Muscle layer of duodenum (tissue), 2 donors: ENCODE data around the gene PER2.

Experiments
- H3K27ac ChIP-seq: one replicate; pipeline ENCODE4 v1.7.0; 2013; ENCODE audit warnings: mild to moderate bottlenecking, low read length
- H3K27me3 ChIP-seq: one replicate; pipeline ENCODE4 v1.7.0; 2013; ENCODE audit warnings: low read depth, mild to moderate bottlenecking, control low read depth, low read length
- H3K36me3 ChIP-seq, 2 donors: one replicate each; pipeline ENCODE4 v1.7.0; 2013; ENCODE audit warnings: low read length in 2 of 2, control low read depth in 1 of 2, mild to moderate bottlenecking in 1 of 2; ENCODE audit not compliant: insufficient read depth in 2 of 2, control insufficient read depth in 1 of 2
- H3K4me1 ChIP-seq, 2 donors: one replicate each; pipeline ENCODE4 v1.7.0; 2013; ENCODE audit warnings: low read length in 2 of 2, mild to moderate bottlenecking in 2 of 2, control low read depth in 1 of 2, moderate library complexity in 1 of 2; ENCODE audit not compliant: insufficient read depth in 2 of 2, control insufficient read depth in 1 of 2
- H3K4me3 ChIP-seq, 2 donors: one replicate each; pipeline ENCODE4 v1.7.0; 2013; ENCODE audit warnings: low read length in 2 of 2, low read depth in 1 of 2, mild to moderate bottlenecking in 1 of 2
- H3K9me3 ChIP-seq, 2 donors: one replicate each; pipeline ENCODE4 v1.7.0; 2013; ENCODE audit warnings: low read length in 2 of 2, control low read depth in 1 of 2, mild to moderate bottlenecking in 1 of 2; ENCODE audit not compliant: control insufficient read depth in 1 of 2
- donor health status: healthy.

The PER2 gene

GRCh38 chr2:238251986-238252385 is 36.4 kb downstream of the PER2 start:
- peaks cover 70 to 90% of the 10 kb centered on the region in 2 donors for H3K36me3 ChIP-seq
- no peak overlapping the region for H3K4me3 ChIP-seq
- H3K9me3 ChIP-seq = no peaks in the 10 kb centered on the region

GRCh38 chr2:238251331-238251730 is 37.1 kb downstream of the PER2 start:
- Histone ChIP-seq H3K36me3 (peaks cover 70 to 89% of the 10 kb centered on the region in 2 donors), H3K4me1 (no peaks in the 10 kb centered on the region), H3K27ac (no peak overlapping the region), H3K4me3 (no peak overlapping the region), H3K9me3 (no peaks in the 10 kb centered on the region), H3K27me3 (no peaks in the 10 kb centered on the region)

More at GRCh38 chr2:238251986-238252385, 36.4 kb downstream of the PER2 start:
- H3K4me1 ChIP-seq = no peaks in the 10 kb centered on the region
- no peak overlapping the region for H3K27ac ChIP-seq
- H3K27me3 ChIP-seq = no peaks in the 10 kb centered on the region

GRCh38 chr2:238250896-238251295 is 37.5 kb downstream of the PER2 start:
- Histone ChIP-seq H3K9me3 (no peaks in the 10 kb centered on the region), H3K27ac (no peak overlapping the region), H3K36me3 (peaks cover 69 to 84% of the 10 kb centered on the region in 2 donors), H3K4me3 (no peak overlapping the region), H3K27me3 (no peaks in the 10 kb centered on the region), H3K4me1 (no peaks in the 10 kb centered on the region)

DNA sequence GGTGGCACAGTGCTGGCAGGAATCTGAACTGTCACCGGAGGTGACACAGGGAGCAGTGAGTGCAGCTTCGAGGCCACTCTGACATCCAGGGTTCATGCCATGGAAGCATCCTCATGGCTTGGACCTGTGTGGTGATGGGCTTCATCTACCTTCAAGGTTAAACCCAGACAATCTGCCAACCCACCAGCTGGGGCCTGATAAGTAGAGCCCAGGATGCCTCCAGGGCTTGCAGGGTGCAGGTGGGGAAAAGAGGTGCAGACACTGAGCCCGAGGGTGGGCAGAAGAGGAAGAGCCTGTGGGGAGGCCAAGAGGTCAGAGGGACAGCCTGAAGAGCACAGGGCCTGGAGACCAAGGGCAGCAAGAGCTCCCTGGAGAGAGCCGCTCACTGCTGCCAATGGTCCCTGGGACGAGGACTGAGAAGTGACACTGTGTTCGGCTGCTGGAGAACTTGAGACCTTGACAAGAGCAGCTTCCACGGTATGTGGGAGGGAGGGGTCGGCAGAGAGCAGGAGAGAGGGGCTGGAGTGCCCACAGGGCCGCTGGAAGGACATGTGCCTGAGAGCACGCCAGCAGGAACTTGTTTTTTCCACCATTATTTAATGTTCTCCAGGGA is 40.5 kb downstream of the PER2 start:
- Histone ChIP-seq H3K36me3 (peaks cover 55 to 62% of the 10 kb centered on the region in 2 donors), H3K4me3 (no peak overlapping the region), H3K27me3 (no peaks in the 10 kb centered on the region), H3K4me1 (peaks cover 4 to 5% of the 10 kb centered on the region in 2 donors), H3K9me3 (no peaks in the 10 kb centered on the region), H3K27ac (no peak overlapping the region)

- Histone ChIP-seq H3K27ac (no peak overlapping the region), H3K4me3 (no peak overlapping the region), H3K36me3 (peaks cover 50 to 55% of the 10 kb centered on the region in 2 donors), H3K4me1 (peaks cover 12% of the 10 kb centered on the region in 2 donors), H3K27me3 (no peaks in the 10 kb centered on the region), H3K9me3 (no peaks in the 10 kb centered on the region)
These were observed 41.2 kb downstream of the PER2 start for GRCh38 chr2:238247002-238247822.

DNA sequence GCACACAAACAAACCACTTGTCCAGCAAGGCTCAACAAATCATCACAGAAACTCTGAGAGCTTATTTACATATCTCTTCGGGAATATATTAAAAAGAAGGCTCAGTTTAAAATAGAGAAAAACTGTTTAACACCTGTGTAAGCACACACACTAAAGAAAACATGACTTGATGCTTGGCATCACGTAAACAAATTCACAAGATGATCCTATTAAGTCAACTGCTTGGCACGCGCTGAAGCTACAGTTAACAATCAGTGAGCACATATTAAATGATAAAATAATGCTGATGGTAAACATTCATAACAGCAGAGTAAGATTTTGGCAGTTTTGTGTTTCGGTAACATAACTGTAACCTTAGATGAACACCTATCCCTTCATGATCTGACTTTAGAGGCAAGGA is 44.3 kb downstream of the PER2 start:
- Histone ChIP-seq H3K9me3 (no peaks in the 10 kb centered on the region), H3K36me3 (peaks cover 25 to 26% of the 10 kb centered on the region in 2 donors), H3K27ac (no peak overlapping the region), H3K4me1 (peaks cover 12 to 25% of the 10 kb centered on the region in 2 donors), H3K27me3 (no peaks in the 10 kb centered on the region), H3K4me3 (no peak overlapping the region)

DNA sequence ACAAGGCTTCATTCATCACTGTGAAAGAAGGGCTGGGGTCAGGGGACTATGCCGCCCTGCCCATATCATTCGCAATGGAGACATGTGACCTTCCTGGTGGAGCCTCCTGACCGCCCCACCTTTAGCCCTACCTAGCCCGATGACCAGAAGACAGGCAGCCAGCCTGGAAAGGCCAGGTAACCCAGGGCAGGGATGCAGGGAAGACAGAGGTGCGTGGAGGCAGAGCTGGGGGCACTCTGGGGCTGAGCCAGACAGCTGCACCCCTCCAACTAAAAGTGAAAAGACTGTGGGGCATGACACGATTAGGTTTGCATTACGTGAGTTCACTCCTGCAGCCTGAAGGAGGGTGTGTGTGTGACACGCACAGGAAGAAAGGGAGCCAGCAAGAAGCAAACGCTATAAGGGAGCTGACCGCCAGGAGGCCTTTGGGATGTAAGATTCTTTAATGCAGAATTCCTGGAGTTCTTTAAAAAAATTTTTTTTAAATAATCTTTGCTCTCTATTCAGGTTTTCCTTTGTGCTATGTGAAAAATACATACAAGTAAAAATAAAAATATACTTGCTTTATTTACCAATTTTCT is 44.8 kb downstream of the PER2 start:
- Histone ChIP-seq H3K4me3 (no peak overlapping the region), H3K36me3 (peaks cover 25 to 26% of the 10 kb centered on the region in 2 donors), H3K27ac (no peak overlapping the region), H3K27me3 (no peaks in the 10 kb centered on the region), H3K4me1 (peaks cover 12 to 31% of the 10 kb centered on the region in 2 donors), H3K9me3 (no peaks in the 10 kb centered on the region)

DNA sequence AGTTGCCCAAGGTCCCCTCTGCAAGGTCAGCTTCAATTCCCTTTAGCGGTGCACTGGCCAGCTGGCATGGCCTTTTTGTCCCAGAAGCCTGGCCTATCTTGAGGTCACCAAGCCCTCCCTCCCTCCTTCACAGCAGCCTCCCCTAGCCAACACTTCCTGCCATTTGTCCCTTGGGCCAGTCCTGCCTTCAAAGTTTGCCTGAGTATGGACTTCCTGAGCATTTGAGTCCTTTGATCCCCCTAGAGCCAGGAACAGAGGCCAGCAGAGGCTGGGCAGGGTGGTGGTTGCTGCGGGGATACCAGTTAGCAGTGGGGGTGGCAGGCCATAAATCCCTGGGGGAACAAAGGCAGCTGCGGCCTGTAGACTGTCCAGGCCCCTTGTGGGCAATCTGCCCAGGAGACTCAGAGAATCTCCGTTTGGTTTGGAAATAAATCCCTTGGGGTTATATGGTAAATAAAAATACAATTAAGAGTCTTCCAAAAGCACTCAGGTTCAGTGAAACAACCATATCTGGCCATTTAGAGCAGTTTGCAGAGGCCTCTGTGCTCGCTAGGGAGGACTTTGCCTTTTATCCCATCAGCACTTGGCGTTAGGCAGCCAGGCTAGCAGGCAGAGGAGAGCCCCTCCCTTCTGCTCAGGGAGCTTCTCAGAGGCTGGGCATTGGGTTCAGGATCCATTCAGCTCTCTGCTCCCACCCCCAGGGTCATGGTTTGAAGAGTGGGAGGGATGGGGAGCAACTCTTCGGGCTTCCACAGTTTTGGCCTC is 45.5 kb downstream of the PER2 start:
- H3K27ac ChIP-seq = no peak overlapping the region
- H3K27me3 ChIP-seq = no peaks in the 10 kb centered on the region
- H3K4me1 ChIP-seq = peaks cover 12 to 34% of the 10 kb centered on the region in 2 donors
- peaks cover 21 to 26% of the 10 kb centered on the region in 2 donors for H3K36me3 ChIP-seq
- H3K9me3 ChIP-seq = no peaks in the 10 kb centered on the region
- no peak overlapping the region for H3K4me3 ChIP-seq

DNA sequence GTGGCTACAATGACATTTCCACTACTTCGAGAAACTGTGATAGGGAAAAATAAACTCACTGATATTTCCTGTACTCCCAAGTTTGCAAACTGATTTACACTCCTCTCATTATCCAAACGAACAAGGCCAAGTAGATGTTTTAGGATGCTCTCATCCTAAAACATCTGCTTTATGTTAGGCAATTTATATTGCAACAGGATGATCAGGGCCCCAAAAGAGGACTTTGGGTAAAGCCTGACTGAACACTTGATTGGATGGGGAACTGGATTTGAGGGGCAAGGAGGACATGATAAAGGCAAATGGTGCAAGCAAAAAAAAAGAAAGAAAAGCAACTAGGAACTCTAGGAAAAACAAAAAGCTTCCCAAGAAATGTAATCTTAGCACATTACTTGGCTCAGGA is 46.4 kb downstream of the PER2 start:
- Histone ChIP-seq H3K27me3 (no peaks in the 10 kb centered on the region), H3K4me3 (no peak overlapping the region), H3K4me1 (peaks cover 12 to 34% of the 10 kb centered on the region in 2 donors), H3K9me3 (no peaks in the 10 kb centered on the region), H3K27ac (no peak overlapping the region), H3K36me3 (peaks cover 11 to 18% of the 10 kb centered on the region in 2 donors)

DNA sequence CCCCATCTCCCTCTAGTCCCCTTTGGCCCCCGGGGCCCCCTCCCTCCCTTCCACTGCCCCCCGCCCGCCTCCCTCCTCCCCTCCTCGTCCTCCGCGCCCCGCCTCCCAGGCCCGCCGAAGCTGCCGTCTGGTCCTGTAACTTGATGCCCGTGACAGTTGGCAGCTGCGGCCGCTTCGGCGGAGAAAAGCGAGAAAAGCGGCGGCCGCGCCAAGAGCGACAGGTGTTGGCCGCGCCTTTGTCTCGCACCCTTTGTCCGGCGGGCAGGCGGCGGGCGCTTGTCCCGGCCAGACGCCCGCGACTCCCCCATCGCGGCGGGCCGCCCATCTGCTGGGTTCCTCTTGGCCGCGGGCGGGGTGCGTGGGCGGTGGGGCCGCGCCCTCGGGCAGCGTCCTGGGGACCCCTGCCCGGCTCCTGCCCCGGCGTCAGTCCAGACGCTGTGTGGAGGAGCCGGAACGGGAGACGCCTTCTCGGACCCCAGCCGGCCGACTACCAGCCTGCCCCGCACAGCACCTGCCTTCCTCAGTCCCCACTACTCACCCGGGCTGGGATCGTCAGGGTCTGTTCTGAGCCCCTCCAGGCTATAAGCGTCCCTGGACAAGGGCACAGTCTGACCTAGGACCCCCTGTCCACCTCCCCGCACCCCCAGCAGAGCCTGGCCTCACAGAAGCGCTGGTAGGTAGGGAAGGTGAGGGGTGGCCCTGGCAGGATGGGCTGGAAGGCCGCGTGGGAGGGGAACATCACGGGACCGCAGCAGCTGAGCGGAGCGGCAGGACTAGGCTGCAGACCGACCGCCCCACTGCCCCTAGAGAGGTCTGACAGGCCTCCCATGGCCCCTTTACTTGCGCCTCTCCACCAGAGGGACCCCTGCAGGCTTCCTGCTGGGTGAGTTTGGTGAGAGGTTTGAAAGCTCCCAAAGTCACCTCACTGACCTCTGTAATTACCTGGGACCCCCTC is 47.4 kb downstream of the PER2 start:
- Histone ChIP-seq H3K27ac (no peak overlapping the region), H3K27me3 (no peaks in the 10 kb centered on the region), H3K4me3 (peak overlapping the region in 1 of 2 donors; percentile 63)

More for the DNA sequence above, 47.4 kb downstream of the PER2 start:
- Histone ChIP-seq H3K9me3 (no peaks in the 10 kb centered on the region), H3K36me3 (peaks cover 7 to 10% of the 10 kb centered on the region in 2 donors), H3K4me1 (peaks cover 12 to 34% of the 10 kb centered on the region in 2 donors)
